ENCODE measurements around the gene PUM1. TPM values are rescaled to one million over a fixed set of nuclear protein-coding genes. Genes with fewer than 3 reads are reported as not detected.

Gene PUM1
- total RNA-seq, 1 donor from 2014 or later: 57.5 TPM

- DNase-seq (ENCODE audit: low read depth in 2 of 2): no peak
Measured at GRCh38 chr1:30906631-30907441, 158.7 kb downstream of the PUM1 start.

GRCh38 chr1:30905916-30906620, 159.4 kb downstream of the PUM1 start:
- no peak for DNase-seq (ENCODE audit: low read depth in 2 of 2)

GRCh38 chr1:30905403-30905802, 160.1 kb downstream of the PUM1 start:
- no peak for DNase-seq (ENCODE audit: low read depth in 2 of 2)

- DNase-seq (ENCODE audit: low read depth in 2 of 2): no peak
Measured at GRCh38 chr1:30904962-30905335, 160.6 kb downstream of the PUM1 start.

- DNase-seq (ENCODE audit: low read depth in 2 of 2): no peak
Measured at GRCh38 chr1:30904191-30904961, 161.1 kb downstream of the PUM1 start.

GRCh38 chr1:30903343-30904034, 162.0 kb downstream of the PUM1 start:
- no peak for DNase-seq (ENCODE audit: low read depth in 2 of 2)

GRCh38 chr1:30902593-30903290, 162.8 kb downstream of the PUM1 start:
- DNase-seq (ENCODE audit: low read depth in 2 of 2): no peak

GRCh38 chr1:30901798-30902581, 163.5 kb downstream of the PUM1 start:
- peak; percentile 17 to 61 for DNase-seq (ENCODE audit: low read depth in 2 of 2)

- DNase-seq (ENCODE audit: low read depth in 2 of 2): no peak
Measured at GRCh38 chr1:30900931-30901560, 164.5 kb downstream of the PUM1 start.

- no peak for DNase-seq (ENCODE audit: low read depth in 2 of 2)
Measured at GRCh38 chr1:30900486-30900885, 165.0 kb downstream of the PUM1 start.

GRCh38 chr1:30899577-30900389, 165.7 kb downstream of the PUM1 start:
- DNase-seq (ENCODE audit: low read depth in 2 of 2): no peak

GRCh38 chr1:30898031-30898815, 167.3 kb downstream of the PUM1 start:
- DNase-seq (ENCODE audit: low read depth in 2 of 2): no peak

GRCh38 chr1:30896905-30897304, 168.6 kb downstream of the PUM1 start:
- DNase-seq (ENCODE audit: low read depth in 2 of 2): no peak

- no peak for DNase-seq (ENCODE audit: low read depth in 2 of 2)
Measured at GRCh38 chr1:30895944-30896660, 169.4 kb downstream of the PUM1 start.

GRCh38 chr1:30895382-30895943, 170.1 kb downstream of the PUM1 start:
- no peak for DNase-seq (ENCODE audit: low read depth in 2 of 2)

- no peak for DNase-seq (ENCODE audit: low read depth in 2 of 2)
Measured at GRCh38 chr1:30894508-30894973, 171.0 kb downstream of the PUM1 start.
